Transverse colon (tissue), 4 donors: ENCODE data around the gene EMP2. TPM values are rescaled to one million over a fixed set of nuclear protein-coding genes. Genes with fewer than 3 reads are reported as not detected.

Experiments used
- DNase-seq: peaks from one replicate; pipeline ENCODE4 v3.0.0-alpha.2; 2019
- H3K27ac ChIP-seq, 4 donors: fragments of 200-600 bp; sonication (generic); 2 replicates each; pipeline ENCODE4 v1.5.1; 2016 to 2018; ENCODE audit warnings: inconsistent platforms in 4 of 4
- H3K27me3 ChIP-seq: fragments of 200-600 bp; sonication (generic); 2 replicates; pipeline ENCODE4 v1.5.1; 2017; ENCODE audit warnings: inconsistent platforms
- H3K36me3 ChIP-seq, 4 donors: fragments of 200-600 bp; sonication (generic); 2 replicates each; pipeline ENCODE4 v1.5.1; 2017 to 2019; ENCODE audit warnings: inconsistent platforms in 4 of 4
- H3K4me1 ChIP-seq, 4 donors: fragments of 200-600 bp; sonication (generic); 2 replicates each; pipeline ENCODE4 v1.5.1; 2017 to 2020; ENCODE audit warnings: inconsistent platforms in 4 of 4
- H3K4me3 ChIP-seq, 4 donors: fragments of 200-600 bp; sonication (generic); 1 replicate in 1 of 4; 2 replicates in 3 of 4; pipeline versions ENCODE4 v1.5.1 to v1.6.1; 2017 to 2019; ENCODE audit warnings: inconsistent platforms in 4 of 4
- H3K9me3 ChIP-seq, 2 donors: fragments of 200-600 bp; sonication (generic); 2 replicates each; pipeline ENCODE4 v1.5.1; 2017 to 2019; ENCODE audit warnings: inconsistent platforms in 2 of 2
- EP300 ChIP-seq: sonication (generic); formaldehyde crosslinking; IDR thresholded peaks from one replicate; pipeline ENCODE4 v1.6.1; 2017; ENCODE audit warnings: antibody characterized with exemption, low read depth
- POLR2A ChIP-seq: fragments of 450-650 bp; IDR thresholded peaks from one replicate; pipeline ENCODE4 v1.6.1; 2016; ENCODE audit warnings: antibody characterized with exemption, mild to moderate bottlenecking, moderate library complexity
- POLR2AphosphoS5 ChIP-seq, 3 donors: sonication (generic); formaldehyde crosslinking; IDR thresholded peaks; one replicate each; pipeline ENCODE4 v1.6.1; 2016; ENCODE audit warnings: antibody characterized with exemption in 3 of 3
- whole genome bisulfite sequencing, 2 donors: methylation state at CpG; one replicate each; pipeline ENCODE4 v1.1.5; 2018; ENCODE audit warnings: low coverage in 1 of 2; 5-methylcytosine and 5-hydroxymethylcytosine counted together
- in situ Hi-C, 4 donors: fragments of 200-750 bp; cut with MboI; loops; one replicate each; pipeline versions ENCODE4 v1.15.0 to v1.15.1; 2017; ENCODE audit warnings: low sequenced_read_pairs in 3 of 4, low pct_ligation_motif_present in 1 of 4, low pct_unique_long_range_greater_than_20kb in 1 of 4
- intact Hi-C: fragments of 100-400 bp; cut with DNase I; formaldehyde crosslinking; loops from one replicate; pipeline ENCODE4 v1.15.1; 2023; ENCODE audit warnings: low total_unique reads
- total RNA-seq, 4 donors: library from RNA; depleted of rRNA; stranded (reverse); fragments of >200 nt; gene quantifications; one replicate each; pipeline ENCODE4 v1.1.0, GENCODE V29; 2016
- TF ChIP-seq, protein P1 (sequence below), 5 experiments: fragments of 200-600 bp in 3 of 5; fragments of 450-650 bp in 2 of 5; sonication (generic) in 3 of 5; IDR thresholded peaks; 1 replicate in 2 of 5; 2 replicates in 3 of 5; pipeline ENCODE4 v1.5.1; 2016 to 2017; ENCODE audit warnings: antibody characterized with exemption in 5 of 5, inconsistent platforms in 3 of 5, mild to moderate bottlenecking in 2 of 5, moderate library complexity in 1 of 5

EMP2 gene
- total RNA-seq, 4 donors from 2014 or later: 22.1 to 51.0 (median 40.2) TPM

DNA sequence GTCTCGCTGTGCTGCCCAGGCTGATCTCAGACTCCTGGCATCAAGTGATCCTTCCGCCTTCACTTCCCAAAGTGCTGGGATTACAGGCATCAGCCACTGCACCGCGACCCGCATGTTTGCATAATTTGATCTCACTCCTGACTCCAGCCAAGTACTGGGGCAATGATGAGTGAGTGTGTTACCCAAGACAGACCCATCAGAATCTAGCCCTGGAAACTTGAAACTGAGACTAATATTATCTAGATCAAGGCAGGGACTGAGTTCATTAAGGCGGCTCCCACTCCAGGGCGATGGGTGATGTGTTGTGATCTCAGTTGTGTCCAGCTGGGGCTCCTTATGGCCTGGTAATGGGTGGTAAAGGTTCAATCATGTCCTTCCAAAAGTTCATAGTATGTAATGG is 53.4 kb downstream of the EMP2 start:
- Histone ChIP-seq H3K4me1 (no peaks in the 10 kb centered on the region), H3K9me3 (no peaks in the 10 kb centered on the region), H3K27me3 (no peaks in the 10 kb centered on the region), H3K36me3 (peaks cover 0 to 4% (median 0%) of the 10 kb centered on the region in 4 donors), H3K27ac (no peak overlapping the region), H3K4me3 (no peak overlapping the region)
- TF ChIP-seq, protein P1, sequence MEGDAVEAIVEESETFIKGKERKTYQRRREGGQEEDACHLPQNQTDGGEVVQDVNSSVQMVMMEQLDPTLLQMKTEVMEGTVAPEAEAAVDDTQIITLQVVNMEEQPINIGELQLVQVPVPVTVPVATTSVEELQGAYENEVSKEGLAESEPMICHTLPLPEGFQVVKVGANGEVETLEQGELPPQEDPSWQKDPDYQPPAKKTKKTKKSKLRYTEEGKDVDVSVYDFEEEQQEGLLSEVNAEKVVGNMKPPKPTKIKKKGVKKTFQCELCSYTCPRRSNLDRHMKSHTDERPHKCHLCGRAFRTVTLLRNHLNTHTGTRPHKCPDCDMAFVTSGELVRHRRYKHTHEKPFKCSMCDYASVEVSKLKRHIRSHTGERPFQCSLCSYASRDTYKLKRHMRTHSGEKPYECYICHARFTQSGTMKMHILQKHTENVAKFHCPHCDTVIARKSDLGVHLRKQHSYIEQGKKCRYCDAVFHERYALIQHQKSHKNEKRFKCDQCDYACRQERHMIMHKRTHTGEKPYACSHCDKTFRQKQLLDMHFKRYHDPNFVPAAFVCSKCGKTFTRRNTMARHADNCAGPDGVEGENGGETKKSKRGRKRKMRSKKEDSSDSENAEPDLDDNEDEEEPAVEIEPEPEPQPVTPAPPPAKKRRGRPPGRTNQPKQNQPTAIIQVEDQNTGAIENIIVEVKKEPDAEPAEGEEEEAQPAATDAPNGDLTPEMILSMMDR (IDR thresholded peaks at IDR 0.05): no peak
- TF ChIP-seq EP300: no peak
- no peak for TF ChIP-seq POLR2A
- intact Hi-C loops: loop anchor here (10.0 kb wide), 1 partner anchor 388 kb away; no protein-coding TSS in a partner anchor
- DNase-seq: no peak
- 93 to 98% methylated on average over 3 to 7 of the region's 7 CpGs for WGBS, 2 donors
- in situ Hi-C loops: loop anchor here in 2 of 4 donors (5.0 to 25.0 kb wide), 2 partner anchors 385 to 410 kb away; no protein-coding TSS in a partner anchor

DNA sequence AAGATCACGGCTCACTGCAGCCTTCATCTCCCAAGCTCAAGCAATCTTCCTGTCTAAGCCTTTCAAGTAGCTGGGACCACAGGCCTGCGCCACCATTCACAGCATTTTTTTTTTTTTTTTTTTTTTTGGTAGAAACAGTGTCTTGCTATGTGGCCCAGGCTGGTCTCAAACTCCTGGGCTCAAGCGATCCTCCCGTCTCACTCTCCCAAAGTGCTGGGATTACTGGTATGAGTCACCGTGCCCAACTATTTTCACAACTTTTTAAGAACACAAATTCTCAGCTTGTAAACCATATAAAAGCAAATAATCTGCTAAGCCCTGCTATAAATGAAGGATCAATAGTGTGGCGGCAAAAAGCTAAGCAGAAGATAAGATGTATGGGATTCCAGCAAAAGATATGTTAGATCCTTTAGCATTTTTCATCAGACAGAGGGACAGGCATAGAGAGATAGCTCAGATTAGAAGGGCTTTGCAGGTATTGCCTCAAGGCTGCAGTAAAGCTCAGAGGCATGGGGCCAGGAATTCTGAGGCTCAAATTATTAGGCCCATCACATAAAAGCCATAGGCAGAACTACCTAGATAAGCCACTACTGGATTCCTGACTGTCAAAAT is 55.1 kb downstream of the EMP2 start:
- no peak overlapping the region for H3K4me3 ChIP-seq
- TF ChIP-seq POLR2AphosphoS5 (IDR thresholded peaks at IDR 0.05): no peak
- no peak for TF ChIP-seq EP300
- TF ChIP-seq, protein P1 (IDR thresholded peaks at IDR 0.05): no peak
- TF ChIP-seq POLR2A: no peak
- no peak for DNase-seq
- in situ Hi-C loops (loop anchor here in 2 of 4 donors (5.0 to 25.0 kb wide), 2 partner anchors 387 to 412 kb away; no protein-coding TSS in a partner anchor), intact Hi-C loops (loop anchor here (10.0 kb wide), 1 partner anchor 389 kb away; no protein-coding TSS in a partner anchor)
- no peaks in the 10 kb centered on the region for H3K27me3 ChIP-seq
- no peaks in the 10 kb centered on the region for H3K9me3 ChIP-seq
- 83 to 92% methylated on average over 4 to 6 of the region's 6 CpGs for WGBS, 2 donors
- no peaks in the 10 kb centered on the region for H3K4me1 ChIP-seq
- H3K27ac ChIP-seq: no peak overlapping the region
- H3K36me3 ChIP-seq: peaks cover 0 to 2% (median 0%) of the 10 kb centered on the region in 4 donors

DNA sequence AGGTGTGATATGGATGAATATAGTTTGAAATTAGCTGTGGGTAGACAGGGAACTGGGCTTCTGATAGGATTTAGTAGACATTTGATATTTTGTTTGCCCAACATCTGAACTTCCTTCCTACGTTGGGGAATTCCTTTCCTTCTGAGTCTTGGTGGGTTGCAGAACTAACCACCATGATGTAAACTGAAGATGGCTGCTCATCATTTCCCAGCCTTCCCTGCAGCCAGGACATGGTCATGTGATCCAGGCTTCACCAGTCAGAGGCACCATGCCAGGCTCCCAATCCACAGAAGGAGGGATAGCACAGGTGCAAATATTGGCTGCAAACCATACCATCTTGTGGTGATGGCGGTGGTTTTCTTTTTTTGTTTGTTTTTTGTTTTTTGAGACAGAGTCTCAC is 57.4 kb downstream of the EMP2 start:
- Histone ChIP-seq H3K9me3 (no peaks in the 10 kb centered on the region), H3K27me3 (no peaks in the 10 kb centered on the region), H3K36me3 (peaks cover 0 to 2% (median 0%) of the 10 kb centered on the region in 4 donors), H3K27ac (no peak overlapping the region), H3K4me3 (no peak overlapping the region), H3K4me1 (no peaks in the 10 kb centered on the region)
- DNase-seq: no peak
- intact Hi-C loops (loop anchor here (10.0 kb wide), 1 partner anchor 392 kb away; no protein-coding TSS in a partner anchor), in situ Hi-C loops (loop anchor here in 2 of 4 donors (5.0 to 25.0 kb wide), 2 partner anchors 214 to 389 kb away; no protein-coding TSS in a partner anchor)
- TF ChIP-seq POLR2A (no peak), EP300 (no peak), POLR2AphosphoS5 (IDR thresholded peaks at IDR 0.05) (no peak)
- TF ChIP-seq, protein P1 (IDR thresholded peaks at IDR 0.05): no peak
- 77% methylated on average over 2 of the region's 2 CpGs; no CpG with 5 or more reads in 1 of the 2 donors for WGBS, 2 donors

DNA sequence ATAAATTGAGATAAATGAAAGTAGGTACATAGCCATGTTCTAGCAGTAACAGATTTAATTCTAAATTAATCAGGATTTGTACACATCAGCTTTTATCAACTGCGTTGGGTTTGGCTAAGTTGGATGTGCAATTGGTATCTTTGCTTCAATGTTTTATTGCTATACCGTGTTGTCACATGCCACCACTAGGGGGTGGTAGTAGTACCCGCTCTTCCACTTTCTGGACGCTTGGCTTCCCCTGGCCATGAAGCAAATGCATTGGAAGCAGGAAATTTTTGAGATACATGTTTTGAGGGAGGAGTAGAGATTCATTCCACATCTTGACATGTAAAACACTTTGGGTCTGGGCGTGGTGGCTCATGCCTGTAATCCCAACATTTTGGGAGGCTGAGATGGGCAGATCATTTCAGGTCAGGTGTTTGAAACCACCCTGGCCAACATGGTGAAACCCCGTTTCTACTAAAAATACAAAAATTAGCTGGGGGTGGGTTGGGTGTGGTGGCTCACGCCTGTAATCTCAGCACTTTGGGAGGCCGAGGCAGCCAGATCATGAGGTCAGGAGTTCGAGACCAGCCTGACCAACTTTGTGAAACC is 58.6 kb downstream of the EMP2 start:
- in situ Hi-C loops: loop anchor here in 2 of 4 donors (5.0 to 25.0 kb wide), 2 partner anchors 216 to 391 kb away; no protein-coding TSS in a partner anchor
- H3K4me1 ChIP-seq: no peaks in the 10 kb centered on the region
- no peaks in the 10 kb centered on the region for H3K9me3 ChIP-seq
- no peaks in the 10 kb centered on the region for H3K36me3 ChIP-seq
- 0 to 35% methylated on average over 1 to 9 of the region's 9 CpGs for WGBS, 2 donors
- TF ChIP-seq, protein P1 (IDR thresholded peaks at IDR 0.05): peak; percentile 84 to 92 (median 88)
- no peak for TF ChIP-seq POLR2AphosphoS5 (IDR thresholded peaks at IDR 0.05)
- intact Hi-C loops: loop anchor here (2.0 to 10.0 kb wide), 2 partner anchors 215 to 393 kb away; no protein-coding TSS in a partner anchor
- no peaks in the 10 kb centered on the region for H3K27me3 ChIP-seq
- peak; percentile 70 for DNase-seq
- no peak overlapping the region for H3K4me3 ChIP-seq
- H3K27ac ChIP-seq: no peak overlapping the region
